Measurements from ENCODE around the gene EDN3. TPM values are rescaled to one million over a fixed set of nuclear protein-coding genes. Genes with fewer than 3 reads are reported as not detected.

The EDN3 gene
- total RNA-seq, 4 donors from 2014 or later, result 3.7 to 18.0 (median 11.7) TPM

GRCh38 chr20:59364611-59365010, 64.2 kb downstream of the EDN3 start:
- H3K27me3 ChIP-seq, result peaks cover 0 to 26% (median 0%) of the 10 kb centered on the region in 4 donors
- H3K36me3 ChIP-seq, result no peaks in the 10 kb centered on the region
- no peak for DNase-seq (ENCODE audit: extremely low spot score)
- TF ChIP-seq POLR2AphosphoS5 (IDR thresholded peaks at IDR 0.05) (no peak), POLR2A (IDR thresholded peaks at IDR 0.05; ENCODE audit: low read depth) (no peak), EP300 (IDR thresholded peaks at IDR 0.05) (no peak), CTCF (IDR thresholded peaks at IDR 0.05) (no peak)
- H3K4me1 ChIP-seq, result no peaks in the 10 kb centered on the region
- no peak overlapping the region for H3K27ac ChIP-seq (replicated peaks in 1 of 4)
- intact Hi-C loops (cut with DNase I), result no loop called here
- H3K4me3 ChIP-seq, result no peak overlapping the region
- no peaks in the 10 kb centered on the region for H3K9me3 ChIP-seq
- WGBS, result 84% methylated on average over 6 of the region's 6 CpGs

GRCh38 chr20:59365611-59366285, 65.3 kb downstream of the EDN3 start:
- H3K4me3 ChIP-seq, result no peak overlapping the region
- no peaks in the 10 kb centered on the region for H3K9me3 ChIP-seq
- TF ChIP-seq POLR2AphosphoS5 (IDR thresholded peaks at IDR 0.05) (no peak), POLR2A (IDR thresholded peaks at IDR 0.05; ENCODE audit: low read depth) (no peak), EP300 (IDR thresholded peaks at IDR 0.05) (no peak), CTCF (IDR thresholded peaks at IDR 0.05) (no peak)
- no peaks in the 10 kb centered on the region for H3K36me3 ChIP-seq
- H3K4me1 ChIP-seq, result no peaks in the 10 kb centered on the region
- DNase-seq (ENCODE audit: extremely low spot score), result no peak
- intact Hi-C loops (cut with DNase I), result no loop called here
- H3K27me3 ChIP-seq, result peaks cover 0 to 18% (median 0%) of the 10 kb centered on the region in 4 donors
- H3K27ac ChIP-seq (replicated peaks in 1 of 4), result no peak overlapping the region
- WGBS, result 87% methylated on average over 15 of the region's 24 CpGs

GRCh38 chr20:59371431-59371830, 71.0 kb downstream of the EDN3 start:
- TF ChIP-seq EP300 (IDR thresholded peaks at IDR 0.05) (no peak), POLR2AphosphoS5 (IDR thresholded peaks at IDR 0.05) (no peak), CTCF (IDR thresholded peaks at IDR 0.05) (no peak), POLR2A (IDR thresholded peaks at IDR 0.05; ENCODE audit: low read depth) (no peak)
- intact Hi-C loops (cut with DNase I), result no loop called here
- no peak for DNase-seq (ENCODE audit: extremely low spot score)
- Histone ChIP-seq H3K27ac (replicated peaks in 1 of 4) (no peak overlapping the region), H3K4me3 (no peak overlapping the region), H3K4me1 (no peaks in the 10 kb centered on the region), H3K9me3 (no peaks in the 10 kb centered on the region), H3K27me3 (peaks cover 0 to 5% (median 0%) of the 10 kb centered on the region in 4 donors), H3K36me3 (no peaks in the 10 kb centered on the region)
- 70% methylated on average over 6 of the region's 6 CpGs for WGBS

GRCh38 chr20:59374261-59374660, 73.8 kb downstream of the EDN3 start:
- intact Hi-C loops (cut with DNase I), result no loop called here
- WGBS, result 76% methylated on average over 1 of the region's 1 CpG
- no peak overlapping the region for H3K27ac ChIP-seq (replicated peaks in 1 of 4)

More at GRCh38 chr20:59374261-59374660, 73.8 kb downstream of the EDN3 start:
- Histone ChIP-seq H3K9me3 (no peaks in the 10 kb centered on the region), H3K4me3 (no peak overlapping the region), H3K27me3 (peaks cover 0 to 6% (median 0%) of the 10 kb centered on the region in 4 donors), H3K4me1 (no peaks in the 10 kb centered on the region), H3K36me3 (no peaks in the 10 kb centered on the region)
- no peak for DNase-seq (ENCODE audit: extremely low spot score)
- TF ChIP-seq POLR2A (IDR thresholded peaks at IDR 0.05; ENCODE audit: low read depth) (no peak), CTCF (IDR thresholded peaks at IDR 0.05) (no peak), EP300 (IDR thresholded peaks at IDR 0.05) (no peak), POLR2AphosphoS5 (IDR thresholded peaks at IDR 0.05) (no peak)
